Measurements from ENCODE around the gene RABAC1.
"Not testable (repeated sequence)": the region's sequence is repeated elsewhere in the genome, so short reads cannot be mapped to it uniquely, and the experiment has no call there.

RABAC1 gene

DNA sequence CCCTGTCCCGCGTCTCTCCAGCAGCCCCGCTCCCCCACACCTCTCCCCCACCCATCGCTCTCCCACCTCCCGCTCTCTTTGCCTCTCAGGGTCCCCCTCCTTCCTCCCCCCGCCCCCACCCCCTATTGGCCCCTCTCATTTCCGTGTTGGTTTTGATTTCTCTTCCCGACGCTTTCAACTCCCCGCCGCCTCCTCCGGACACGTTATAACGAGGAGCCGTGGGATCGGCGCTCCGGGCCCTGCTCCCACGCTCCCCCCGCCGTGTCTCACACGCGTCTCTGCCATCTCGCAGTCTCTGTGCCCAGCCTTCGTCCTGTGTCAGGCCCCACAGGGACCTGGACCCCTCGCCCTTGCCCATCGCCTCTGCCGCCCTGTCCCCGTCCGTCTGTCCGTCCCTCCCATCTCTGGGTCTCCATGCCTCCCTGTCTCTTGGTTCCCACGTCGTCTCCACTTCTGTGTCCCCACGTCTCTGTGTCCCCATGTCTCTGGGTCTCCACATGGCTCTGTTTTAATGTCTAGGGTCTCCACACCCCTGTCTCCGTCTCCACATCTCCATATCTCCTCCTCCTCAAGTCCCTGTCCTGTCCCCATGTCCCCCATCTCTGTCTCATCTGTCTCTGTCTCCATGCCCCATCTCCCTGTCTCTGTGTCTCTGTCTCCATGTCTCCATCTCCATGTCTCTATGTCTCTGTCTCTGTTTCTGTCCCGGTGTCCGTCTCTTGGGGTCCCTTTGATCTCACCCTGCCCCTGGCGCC, 43.9 kb downstream of the RABAC1 start:
- DNase-seq (ENCODE audit: low spot score), result no peak

DNA sequence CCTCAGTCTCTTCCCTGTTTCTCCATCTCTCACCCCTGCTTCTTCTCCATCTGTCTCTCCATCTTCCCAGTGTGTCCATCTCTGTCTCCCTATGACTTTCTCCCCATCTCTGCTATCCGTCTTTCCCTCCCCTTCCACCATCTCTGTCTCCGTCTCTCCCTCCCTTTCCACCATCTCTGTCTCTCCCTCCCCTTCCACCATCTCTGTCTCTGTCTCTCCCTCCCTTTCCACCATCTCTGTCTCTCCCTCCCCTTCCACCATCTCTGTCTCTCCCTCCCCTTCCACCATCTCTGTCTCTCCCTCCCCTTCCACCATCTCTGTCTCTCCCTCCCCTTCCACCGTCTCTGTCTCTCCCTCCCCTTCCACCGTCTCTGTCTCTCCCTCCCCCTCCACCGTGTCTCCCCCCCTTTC, 44.7 kb downstream of the RABAC1 start:
- DNase-seq (ENCODE audit: low spot score), result not testable (repeated sequence)

DNA sequence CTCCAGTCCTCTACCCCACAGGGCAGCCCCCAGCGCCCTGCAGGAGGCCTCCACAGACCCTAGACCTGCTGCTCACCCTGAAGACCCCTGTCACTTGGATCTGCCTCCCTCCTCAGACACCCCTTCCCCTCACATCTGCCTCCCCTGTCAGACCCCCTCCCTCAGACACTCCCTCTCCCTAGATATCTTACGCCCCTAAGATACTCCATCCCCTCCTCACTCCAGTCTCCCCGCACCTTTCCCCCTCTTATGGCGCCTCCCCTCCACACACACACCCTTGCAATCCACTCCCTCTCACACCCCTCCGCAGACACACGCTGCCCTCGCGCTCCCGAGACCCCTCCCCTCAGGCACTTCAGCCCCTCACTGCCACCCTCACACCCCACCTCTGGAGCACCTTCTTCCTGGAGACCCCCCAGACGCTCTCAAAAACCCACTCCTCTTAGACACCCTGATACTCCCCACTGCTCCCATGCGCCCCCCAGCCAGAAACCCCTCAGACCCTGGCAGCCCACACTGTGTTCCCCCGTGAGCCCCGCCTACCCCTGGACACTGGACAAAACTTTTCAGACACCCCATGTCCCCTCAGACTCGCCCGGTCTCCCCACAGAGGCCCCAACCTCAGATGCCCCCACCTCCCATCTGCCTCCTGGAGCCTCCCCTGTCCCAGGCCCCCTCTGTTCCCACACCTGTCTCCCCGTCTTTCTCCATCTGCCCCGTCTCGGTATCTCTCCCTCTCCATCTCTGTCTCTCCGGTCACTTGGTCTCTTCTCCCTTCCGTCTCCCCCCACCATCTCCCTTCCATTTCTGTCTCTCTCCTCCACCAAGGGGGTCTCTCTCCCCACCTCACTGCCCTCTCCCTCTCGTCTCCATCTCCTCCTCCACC, 45.3 kb downstream of the RABAC1 start:
- DNase-seq (ENCODE audit: low spot score), result no peak

DNA sequence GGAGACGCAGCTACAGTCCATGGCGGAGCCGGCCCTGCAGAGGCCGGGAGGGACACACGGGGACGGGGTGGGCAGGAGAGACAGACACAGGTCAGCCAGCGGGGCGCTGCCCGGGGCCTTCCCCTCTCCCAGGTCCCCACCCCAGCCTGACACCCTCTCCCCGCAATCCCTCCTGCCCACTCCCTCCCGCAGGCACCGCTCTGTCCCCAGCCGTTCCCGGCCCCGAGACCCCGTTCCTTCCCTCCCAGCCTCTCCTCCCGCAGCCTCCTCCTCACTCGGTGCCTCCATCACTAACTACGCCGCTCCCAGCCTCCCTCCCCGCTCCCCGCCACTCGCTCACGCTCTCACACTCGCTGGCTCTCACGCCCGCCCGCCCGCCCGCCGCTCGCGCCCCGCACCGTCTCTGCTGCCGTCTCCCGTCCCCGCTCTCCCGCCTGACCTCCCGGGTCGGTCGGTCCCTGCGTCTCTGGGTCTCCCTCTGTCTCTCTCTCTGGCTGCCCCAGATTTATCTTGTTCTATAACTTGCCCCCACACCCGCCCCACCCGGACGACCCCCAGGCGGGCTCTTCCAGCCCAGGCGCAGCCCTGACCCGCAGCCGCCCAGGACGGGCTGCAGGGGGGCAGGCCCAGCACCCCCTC, 46.1 kb downstream of the RABAC1 start:
- no peak for DNase-seq (ENCODE audit: low spot score)

DNA sequence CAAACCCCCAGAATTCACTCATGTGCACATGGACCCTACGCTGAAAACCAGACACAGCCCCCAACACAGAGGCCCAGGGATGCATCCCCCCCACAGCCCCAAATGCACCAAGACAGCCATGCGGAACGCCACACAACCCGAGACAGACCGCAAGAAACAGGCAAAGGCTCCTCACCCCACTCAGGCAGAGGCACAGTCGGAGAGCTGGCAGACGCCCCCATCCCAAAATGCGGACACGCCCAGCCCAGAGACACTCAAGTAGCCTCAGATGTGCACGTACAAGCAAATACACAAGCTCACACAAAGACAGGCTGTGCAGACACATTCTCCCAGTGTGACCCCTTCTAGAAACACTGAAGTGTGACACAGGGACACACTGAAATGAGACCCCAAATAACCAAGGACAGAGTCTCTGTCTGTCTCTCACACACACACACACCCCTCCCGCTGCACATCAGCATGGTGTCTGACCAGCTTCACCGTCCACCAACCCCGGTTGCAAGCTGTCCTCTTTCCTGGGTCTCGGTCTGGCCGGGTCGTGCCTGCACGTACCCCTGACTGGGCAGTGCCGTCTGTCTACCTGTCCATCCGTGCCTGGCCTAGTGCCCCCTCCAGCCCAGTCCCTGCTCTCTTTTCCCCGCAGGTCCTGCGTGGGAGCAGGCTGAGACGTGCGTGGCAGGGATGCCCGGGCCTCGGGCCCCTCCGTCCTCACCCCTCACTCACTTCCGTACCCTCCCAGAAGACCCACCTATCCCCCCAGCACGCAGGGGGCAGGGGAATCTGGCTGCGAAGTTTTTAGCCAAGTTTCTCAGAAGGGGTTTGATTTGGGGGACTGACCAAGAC, 47.0 kb downstream of the RABAC1 start:
- no peak for DNase-seq (ENCODE audit: low spot score)

DNA sequence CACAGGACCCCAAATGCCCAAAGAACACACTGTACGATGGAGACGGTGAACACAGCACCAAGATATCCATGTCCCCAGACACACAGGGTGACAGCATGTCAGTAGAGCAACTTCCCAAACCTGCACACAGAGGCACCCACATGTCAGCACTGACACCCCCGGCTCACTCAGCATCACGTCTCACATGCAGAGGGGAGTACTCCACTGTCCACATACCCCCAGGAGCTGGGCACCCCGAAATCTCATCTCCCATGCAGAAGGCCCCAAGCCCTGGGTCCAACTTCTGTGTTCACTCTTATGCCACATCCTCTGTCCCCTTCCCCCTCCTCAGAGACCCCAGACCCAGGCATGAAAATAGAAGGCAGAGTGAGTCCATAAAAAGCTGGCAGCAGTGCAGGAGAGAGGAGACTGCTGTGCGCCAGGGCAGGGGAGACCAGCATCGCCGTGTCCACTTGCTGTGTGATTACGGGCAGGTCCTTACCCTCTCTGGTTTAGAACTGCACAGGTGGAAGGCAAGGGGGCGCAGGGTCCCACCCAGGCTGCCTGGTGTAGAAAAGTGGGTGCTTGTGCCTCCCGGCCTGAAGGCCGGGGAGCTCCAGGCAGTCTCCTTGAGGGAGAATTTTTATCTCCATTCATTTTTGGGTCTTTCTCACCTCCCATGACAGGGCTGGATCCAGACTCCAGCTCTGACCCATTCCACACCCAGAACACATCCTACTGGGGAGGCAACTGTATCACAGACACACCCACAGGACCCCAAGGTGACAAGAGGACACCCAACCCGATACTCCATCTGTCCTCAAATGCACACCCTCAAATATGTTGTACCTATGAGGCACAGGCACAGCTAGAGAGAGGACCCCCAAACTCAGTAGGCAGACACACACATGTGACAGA, 47.9 kb downstream of the RABAC1 start:
- DNase-seq (ENCODE audit: low spot score), result no peak

DNA sequence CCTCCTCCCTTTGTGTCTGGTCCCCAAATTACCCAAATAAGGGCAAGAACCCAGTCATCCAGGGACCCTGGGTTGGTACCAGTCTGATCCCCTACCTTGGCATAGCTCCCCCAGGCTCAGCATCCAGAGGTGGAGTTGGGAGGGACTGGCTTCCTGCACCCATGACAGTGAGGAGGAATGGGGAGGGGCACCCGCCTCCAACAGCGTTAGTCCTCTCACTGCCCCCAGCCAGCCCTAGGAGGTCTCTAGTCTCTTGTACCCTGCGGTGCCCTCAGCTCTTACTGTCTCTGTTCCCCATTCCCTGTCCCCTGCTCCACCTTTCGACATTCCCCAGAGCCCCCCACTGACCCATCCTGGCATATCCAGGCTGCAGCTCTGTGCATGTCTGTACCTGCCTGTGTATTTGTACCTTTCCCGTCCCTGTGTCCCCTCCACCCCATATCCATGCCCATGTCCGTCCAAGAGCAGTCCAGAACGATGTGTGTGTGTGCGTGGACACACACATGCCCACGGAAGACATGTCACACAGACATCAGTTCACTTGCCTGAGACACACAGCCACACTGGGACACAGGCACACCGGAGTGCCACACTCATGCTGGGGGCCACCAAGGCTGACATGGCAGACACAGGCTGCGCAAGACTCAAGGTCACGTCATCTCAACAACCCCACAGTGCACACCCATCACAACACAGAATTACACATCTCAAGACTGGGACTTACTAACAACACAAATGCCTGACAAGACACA, 48.7 kb downstream of the RABAC1 start:
- no peak for DNase-seq (ENCODE audit: low spot score)

DNA sequence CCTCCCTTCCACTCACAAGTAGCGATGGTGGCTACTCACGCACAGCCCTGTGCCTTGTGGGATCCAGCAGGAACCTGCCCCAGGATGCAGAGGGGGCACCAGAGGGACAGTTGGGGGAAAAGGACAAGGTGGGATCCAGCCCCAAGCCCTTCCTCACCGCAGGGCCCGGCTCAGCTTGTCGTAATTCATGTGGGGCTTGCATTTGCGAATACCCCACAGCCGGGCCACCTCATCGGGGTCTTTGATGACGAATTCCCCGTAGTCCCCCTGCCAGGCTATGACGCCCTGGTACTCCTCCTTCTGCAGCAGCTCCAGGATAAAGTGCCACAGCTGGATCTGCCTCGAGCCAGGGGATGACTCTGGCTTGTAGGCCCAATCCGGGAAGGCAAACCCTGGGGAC, 49.4 kb downstream of the RABAC1 start:
- DNase-seq (ENCODE audit: low spot score), result no peak

DNA sequence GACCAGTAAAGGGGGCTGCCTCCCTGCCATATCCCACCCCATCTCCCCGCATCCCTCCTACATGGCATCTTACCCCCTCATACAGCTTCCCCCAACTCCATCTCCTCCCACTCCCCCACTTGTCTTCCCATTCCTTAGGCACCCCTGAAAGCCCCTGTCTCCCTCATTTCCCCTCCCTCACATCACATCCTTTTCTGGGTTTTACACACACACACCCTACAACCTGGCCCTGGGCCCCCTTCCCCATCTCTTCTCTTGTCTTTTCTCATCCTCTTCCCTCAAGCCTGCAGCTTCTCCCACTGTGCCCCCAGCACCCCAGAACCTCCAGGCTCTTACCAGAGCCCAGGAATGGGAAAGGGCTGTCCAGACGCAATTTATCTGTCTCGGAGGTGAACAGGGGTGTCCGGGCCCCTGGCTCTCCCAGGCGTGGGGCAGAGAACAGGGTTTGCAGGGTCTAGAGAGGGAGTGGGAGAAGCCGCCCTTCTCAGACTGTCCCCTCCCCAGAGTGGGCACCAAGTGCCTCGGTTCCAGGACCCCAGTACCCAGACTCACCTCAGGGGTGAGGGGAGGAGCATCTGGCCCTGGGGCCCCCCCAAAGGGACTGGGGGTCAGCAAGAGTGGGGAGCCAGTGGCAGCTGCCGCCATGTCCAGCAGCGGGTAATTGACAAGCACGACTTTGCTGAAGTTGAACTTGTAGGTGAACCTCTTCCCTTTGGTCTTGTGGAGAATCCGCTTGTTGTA, 50.2 kb downstream of the RABAC1 start:
- no peak for DNase-seq (ENCODE audit: low spot score)

DNA sequence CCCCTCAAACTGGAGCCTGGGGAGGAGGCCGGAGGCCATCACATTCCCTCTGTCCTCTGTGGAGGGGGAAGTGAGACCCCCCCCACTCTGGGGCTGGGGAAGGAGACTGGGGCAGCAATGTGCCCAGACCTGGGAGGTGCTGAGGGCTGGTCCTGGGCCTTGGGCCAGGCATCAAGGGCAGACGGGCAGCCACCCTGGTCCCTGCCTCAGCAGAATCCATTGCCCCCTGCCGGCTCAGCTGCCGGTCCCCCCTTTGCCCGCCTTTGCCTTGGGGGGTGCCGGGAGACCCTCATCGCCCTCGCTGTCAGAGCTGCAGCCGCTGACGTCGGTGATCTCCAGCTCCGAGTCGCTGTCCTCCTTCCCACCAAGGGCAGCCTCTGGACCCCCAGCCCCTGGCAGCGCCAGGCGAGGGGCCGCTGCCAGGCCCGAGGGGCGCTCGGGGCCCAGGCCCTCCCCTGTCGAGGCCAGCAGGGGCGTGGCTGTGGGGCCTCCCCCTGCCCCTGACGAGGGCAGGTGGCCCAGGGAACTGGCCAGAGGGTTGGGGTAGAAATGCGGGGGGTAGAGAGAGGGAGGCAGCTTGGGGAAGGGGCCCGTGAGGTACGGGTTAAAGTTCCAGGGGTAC, 51.0 kb downstream of the RABAC1 start:
- DNase-seq (ENCODE audit: low spot score), result no peak

DNA sequence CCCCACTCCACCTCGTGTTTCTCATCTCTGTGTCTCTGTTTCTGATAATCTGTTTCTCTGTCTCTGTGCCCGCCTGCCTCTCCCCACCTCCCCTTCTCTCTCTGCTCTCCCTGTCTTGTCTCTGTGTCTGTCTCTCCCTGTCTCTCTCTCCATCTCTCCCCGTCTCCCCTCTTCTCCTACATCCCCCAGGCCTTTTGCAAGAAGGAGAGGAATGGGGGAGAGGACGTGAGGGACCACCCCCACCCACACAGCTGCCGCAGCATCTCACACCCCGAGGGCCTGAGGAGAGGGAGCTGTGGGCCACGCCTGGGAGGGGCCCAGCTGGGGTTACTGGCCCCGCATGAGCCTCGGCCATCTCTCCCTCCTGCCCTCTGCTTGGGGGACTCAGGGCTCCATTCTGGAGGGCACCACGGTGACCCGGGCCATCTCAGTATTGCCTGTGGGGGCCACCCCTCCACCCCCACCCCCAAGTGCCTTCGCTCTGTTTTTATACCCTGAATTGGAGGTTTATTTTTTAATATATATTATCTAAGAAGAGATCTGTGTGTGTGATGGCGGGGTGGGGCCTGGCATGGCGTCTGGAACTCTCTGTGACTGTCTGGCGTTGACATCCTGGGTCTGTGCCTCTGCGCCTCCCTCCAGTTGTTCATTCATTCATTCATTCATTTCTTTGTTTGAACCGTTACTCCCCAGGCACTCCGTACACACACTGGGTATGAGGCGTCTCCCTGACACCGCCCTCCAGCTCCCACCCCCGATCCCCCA, 52.0 kb downstream of the RABAC1 start:
- no peak for DNase-seq (ENCODE audit: low spot score)
